OCI-LY3 (cell line): ENCODE data around the gene GADL1.
A peak's percentile ranks its signal among the peaks of the same experiment; 100 is the strongest.

Experiments
- H2AFZ ChIP-seq: fragments of 200-600, 300-600 bp; shearing (Covaris generic); 2 replicates; pipeline ENCODE4 v1.6.0; 2014; ENCODE audit warnings: antibody characterized with exemption, low read depth, low read length
- H3K27ac ChIP-seq: fragments of 200-600, 300-600 bp; sonication (generic); 2 replicates; pipeline ENCODE4 v1.5.1; 2014; ENCODE audit warnings: mild to moderate bottlenecking, low read length, moderate library complexity, mixed read lengths
- H3K27me3 ChIP-seq: fragments of 200-600, 300-600 bp; sonication (generic); 2 replicates; pipeline ENCODE4 v1.6.1; 2014; ENCODE audit warnings: low read depth, low read length, mixed read lengths
- H3K36me3 ChIP-seq: fragments of 200-600, 300-600 bp; sonication (generic); replicated peaks from 2 replicates; pipeline ENCODE3; 2014; ENCODE audit warnings: low read depth, low read length, mixed read lengths
- H3K4me1 ChIP-seq: fragments of 300-600, 200-600 bp; sonication (generic); 2 replicates; pipeline ENCODE4 v1.6.1; 2014; ENCODE audit warnings: low read length, mixed read lengths
- H3K4me2 ChIP-seq: fragments of 200-600, 300-600 bp; sonication (generic); 2 replicates; pipeline ENCODE4 v1.6.1; 2014; ENCODE audit warnings: low read length, mixed read lengths
- H3K4me3 ChIP-seq: fragments of 300-600, 200-600 bp; sonication (generic); 2 replicates; pipeline ENCODE4 v1.5.1; 2014; ENCODE audit warnings: antibody characterized with exemption, mild to moderate bottlenecking, low read length, moderate library complexity
- H3K79me2 ChIP-seq: fragments of 300-600, 200-600 bp; shearing (Covaris generic); 2 replicates; pipeline ENCODE4 v1.6.1; 2014; ENCODE audit warnings: mild to moderate bottlenecking, low read length, mixed read lengths
- H3K9ac ChIP-seq: fragments of 300-600, 200-600 bp; shearing (Covaris generic); 2 replicates; pipeline ENCODE4 v1.6.0; 2014; ENCODE audit warnings: mild to moderate bottlenecking, low read length, moderate library complexity
- H3K9me3 ChIP-seq: fragments of 200-600, 300-600 bp; shearing (Covaris generic); 2 replicates; pipeline ENCODE4 v1.6.1; 2014; ENCODE audit warnings: low read length, mixed read lengths; ENCODE audit not compliant: insufficient read depth
- H4K20me1 ChIP-seq: fragments of 200-600, 300-600 bp; sonication (generic); 2 replicates; pipeline ENCODE4 v1.6.1; 2016; ENCODE audit warnings: low read length, mixed read lengths; ENCODE audit not compliant: insufficient read depth
- EZH2phosphoT487 ChIP-seq: fragments of 200-600 bp; shearing (Covaris generic); IDR thresholded peaks from 2 replicates; pipeline ENCODE4 v1.6.1; 2018; ENCODE audit warnings: antibody characterized with exemption, mixed run types, low read depth
- TF ChIP-seq, protein P1 (sequence below): fragments of 200-600, 300-600 bp; sonication (generic); IDR thresholded peaks from 2 replicates; pipeline ENCODE4 v1.5.1; 2014; ENCODE audit warnings: antibody characterized with exemption, low read length, low read depth

Gene GADL1

DNA sequence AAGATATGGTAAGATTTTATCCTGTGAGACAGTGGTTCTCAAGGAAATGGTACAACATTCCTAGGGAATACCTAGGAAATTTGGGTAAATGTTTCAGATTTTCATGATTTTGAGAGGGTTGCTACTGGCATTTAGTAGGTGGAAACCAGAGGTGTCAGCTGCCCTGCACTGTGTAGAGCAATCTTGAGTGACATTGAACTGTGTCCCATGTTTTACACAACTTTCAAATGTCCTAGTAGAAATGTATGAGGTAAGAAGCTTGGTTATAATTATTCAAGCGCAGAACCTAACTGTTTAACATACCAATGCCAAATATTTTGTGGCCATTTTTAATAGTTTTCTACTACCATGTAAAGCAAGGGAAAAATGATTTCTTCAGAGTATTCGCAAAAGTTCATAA lies 120.4 kb downstream of the GADL1 start:
- no peaks in the 10 kb centered on the region for H3K79me2 ChIP-seq
- peaks cover 18% of the 10 kb centered on the region for H3K27me3 ChIP-seq
- no peak overlapping the region for H3K27ac ChIP-seq
- TF ChIP-seq, protein P1, sequence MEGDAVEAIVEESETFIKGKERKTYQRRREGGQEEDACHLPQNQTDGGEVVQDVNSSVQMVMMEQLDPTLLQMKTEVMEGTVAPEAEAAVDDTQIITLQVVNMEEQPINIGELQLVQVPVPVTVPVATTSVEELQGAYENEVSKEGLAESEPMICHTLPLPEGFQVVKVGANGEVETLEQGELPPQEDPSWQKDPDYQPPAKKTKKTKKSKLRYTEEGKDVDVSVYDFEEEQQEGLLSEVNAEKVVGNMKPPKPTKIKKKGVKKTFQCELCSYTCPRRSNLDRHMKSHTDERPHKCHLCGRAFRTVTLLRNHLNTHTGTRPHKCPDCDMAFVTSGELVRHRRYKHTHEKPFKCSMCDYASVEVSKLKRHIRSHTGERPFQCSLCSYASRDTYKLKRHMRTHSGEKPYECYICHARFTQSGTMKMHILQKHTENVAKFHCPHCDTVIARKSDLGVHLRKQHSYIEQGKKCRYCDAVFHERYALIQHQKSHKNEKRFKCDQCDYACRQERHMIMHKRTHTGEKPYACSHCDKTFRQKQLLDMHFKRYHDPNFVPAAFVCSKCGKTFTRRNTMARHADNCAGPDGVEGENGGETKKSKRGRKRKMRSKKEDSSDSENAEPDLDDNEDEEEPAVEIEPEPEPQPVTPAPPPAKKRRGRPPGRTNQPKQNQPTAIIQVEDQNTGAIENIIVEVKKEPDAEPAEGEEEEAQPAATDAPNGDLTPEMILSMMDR = no peak
- TF ChIP-seq EZH2phosphoT487 = no peak
- no peaks in the 10 kb centered on the region for H3K9me3 ChIP-seq
- no peak overlapping the region for H3K9ac ChIP-seq
- no peak overlapping the region for H3K4me2 ChIP-seq
- H4K20me1 ChIP-seq = no peaks in the 10 kb centered on the region
- no peaks in the 10 kb centered on the region for H3K36me3 ChIP-seq
- H3K4me1 ChIP-seq = peaks cover 7% of the 10 kb centered on the region
- no peak overlapping the region for H2AFZ ChIP-seq
- no peak overlapping the region for H3K4me3 ChIP-seq

DNA sequence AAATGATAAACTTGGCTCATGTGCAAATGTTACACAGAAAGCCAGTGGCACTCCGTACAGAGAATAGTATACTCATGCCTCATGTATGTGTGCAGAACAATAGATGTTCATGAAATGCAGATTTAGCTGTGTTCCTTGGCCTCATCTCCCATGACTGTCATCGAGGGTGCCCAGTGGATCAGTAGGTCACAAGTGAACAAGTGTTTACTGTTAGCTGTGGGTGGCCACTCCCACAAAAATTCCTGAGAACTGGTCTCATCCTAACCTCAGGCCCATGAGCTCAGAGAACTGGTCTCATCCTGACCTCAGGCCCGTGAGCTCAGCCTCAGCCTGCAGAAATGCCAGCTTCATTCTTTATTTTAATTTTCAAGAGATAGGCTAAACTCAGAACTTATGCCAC lies 124.1 kb downstream of the GADL1 start:
- Histone ChIP-seq H3K9me3 (no peaks in the 10 kb centered on the region), H3K9ac (no peak overlapping the region), H3K79me2 (no peaks in the 10 kb centered on the region), H3K4me3 (no peak overlapping the region), H3K4me1 (no peaks in the 10 kb centered on the region), H3K4me2 (no peak overlapping the region), H2AFZ (no peak overlapping the region), H3K36me3 (no peaks in the 10 kb centered on the region), H3K27me3 (peaks cover 21% of the 10 kb centered on the region), H3K27ac (no peak overlapping the region), H4K20me1 (no peaks in the 10 kb centered on the region)
- TF ChIP-seq, protein P1 = no peak
- no peak for TF ChIP-seq EZH2phosphoT487

DNA sequence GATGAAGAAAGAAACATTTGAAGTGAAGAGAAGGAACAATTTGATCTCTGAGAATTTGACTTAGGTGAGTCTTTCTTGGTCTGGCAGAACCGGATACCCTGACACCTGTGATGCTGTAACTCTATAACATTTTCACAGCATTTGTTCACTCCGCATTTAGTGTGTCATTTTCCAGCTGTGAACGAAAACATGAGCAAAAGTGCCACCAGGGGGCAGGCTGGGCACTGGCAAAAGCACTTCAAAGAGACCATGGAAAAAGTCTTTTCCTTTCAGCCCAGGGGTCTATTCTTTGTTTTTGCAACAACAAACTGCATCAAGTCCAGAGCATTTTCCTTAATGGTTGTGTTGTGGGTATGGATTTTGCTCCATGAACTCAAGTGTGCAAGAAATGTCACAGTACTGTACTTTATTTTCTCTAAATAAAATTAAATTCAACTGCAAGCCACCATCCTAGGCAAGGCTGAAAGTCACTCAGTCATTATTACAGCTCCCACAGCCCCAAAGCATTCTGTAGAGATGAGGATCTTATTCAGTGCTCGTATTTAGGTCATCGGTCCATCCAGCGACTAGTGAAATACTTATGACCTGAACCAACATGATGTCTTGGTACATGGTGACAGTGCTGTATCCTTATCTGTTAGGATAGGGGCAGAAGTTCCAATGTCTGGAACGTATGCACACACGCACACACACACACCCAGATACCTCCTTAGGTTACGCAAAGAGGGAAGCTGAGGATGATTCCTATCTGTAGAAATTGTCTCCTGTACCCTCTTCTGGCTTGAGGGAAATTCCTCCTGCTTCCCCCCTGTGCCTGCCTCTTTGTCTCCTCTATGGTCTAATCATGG lies 125.5 kb downstream of the GADL1 start:
- H3K36me3 ChIP-seq = no peaks in the 10 kb centered on the region
- TF ChIP-seq EZH2phosphoT487 = no peak
- TF ChIP-seq, protein P1 = peak; percentile 96
- no peak overlapping the region for H2AFZ ChIP-seq
- no peaks in the 10 kb centered on the region for H3K4me1 ChIP-seq
- H3K4me2 ChIP-seq = peak overlapping the region; percentile 18; the same call in 1 of the 2 replicates
- H3K27me3 ChIP-seq = peaks cover 18% of the 10 kb centered on the region
- no peak overlapping the region for H3K4me3 ChIP-seq
- H3K9ac ChIP-seq = no peak overlapping the region
- H3K27ac ChIP-seq = no peak overlapping the region
- H4K20me1 ChIP-seq = no peaks in the 10 kb centered on the region
- no peaks in the 10 kb centered on the region for H3K9me3 ChIP-seq
- H3K79me2 ChIP-seq = no peaks in the 10 kb centered on the region

DNA sequence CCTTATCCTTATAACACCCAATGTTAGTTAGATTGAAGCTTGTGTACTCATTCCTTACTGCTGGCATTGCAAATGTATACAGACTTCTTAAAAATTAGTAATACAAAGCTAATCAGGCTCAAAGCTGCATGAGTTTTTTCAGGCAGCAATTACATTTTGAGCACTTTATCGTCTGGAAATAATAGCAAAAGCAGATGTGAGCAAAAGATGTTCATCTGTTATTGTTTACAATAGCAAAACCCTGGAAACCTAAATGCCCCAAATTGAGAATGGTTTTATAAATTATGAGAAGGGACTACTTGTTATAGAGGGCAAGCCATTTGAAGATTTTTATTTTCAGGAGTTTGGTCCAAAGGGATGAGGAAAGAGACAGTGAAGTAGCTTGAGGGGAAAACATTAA lies 126.4 kb downstream of the GADL1 start:
- Histone ChIP-seq H3K4me2 (no peak overlapping the region), H3K79me2 (no peaks in the 10 kb centered on the region), H3K27ac (no peak overlapping the region), H3K27me3 (peaks cover 15% of the 10 kb centered on the region), H3K9ac (no peak overlapping the region), H4K20me1 (no peaks in the 10 kb centered on the region), H3K36me3 (no peaks in the 10 kb centered on the region), H3K4me3 (no peak overlapping the region), H2AFZ (no peak overlapping the region), H3K4me1 (no peaks in the 10 kb centered on the region), H3K9me3 (no peaks in the 10 kb centered on the region)
- no peak for TF ChIP-seq EZH2phosphoT487
- TF ChIP-seq, protein P1 = no peak
